Activated T-helper 1 cell treated with Interleukin-2 at 50 U/mL for 16 hours (primary cell): ENCODE results near the gene IFT172.
"Not testable (repeated sequence)": the region's sequence is repeated elsewhere in the genome, so short reads cannot be mapped to it uniquely, and the experiment has no call there.

Source experiments
- DNase-seq: peaks from one replicate; pipeline ENCODE4 v3.0.0-alpha.2; 2020; ENCODE audit warnings: low read depth

The IFT172 gene

GRCh38 chr2:27489498-27490397, at the start of gene IFT172:
IFT172 (minus strand) TSS chr2:27489743; CDS start chr2:27489653, 90 bp downstream.
- peak; percentile 97 for DNase-seq

GRCh38 chr2:27538839-27539450, 49.4 kb upstream of the IFT172 start:
- not testable (repeated sequence) for DNase-seq

DNA sequence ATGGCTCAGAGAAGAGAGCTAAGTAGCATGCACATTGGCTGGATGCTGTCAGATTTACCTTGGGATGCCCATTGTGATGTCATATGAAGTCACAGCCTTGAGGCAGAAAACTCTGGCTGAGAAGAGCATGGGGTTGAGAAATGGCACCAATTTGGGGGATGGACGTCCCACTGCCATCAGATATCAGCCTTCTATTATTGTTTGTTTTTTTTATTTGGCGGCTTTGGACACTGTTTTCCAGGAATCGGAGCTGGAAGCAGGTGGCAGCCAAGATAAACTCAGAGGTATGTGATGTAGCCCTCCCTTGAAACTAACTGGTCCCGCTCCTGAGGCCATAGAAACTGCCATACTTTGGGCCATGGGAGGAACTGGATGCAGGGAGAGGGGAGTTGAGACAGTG, 47.7 kb upstream of the IFT172 start:
- DNase-seq, result no peak

- DNase-seq, result no peak
Observed at GRCh38 chr2:27531983-27532382, 42.4 kb upstream of the IFT172 start.

DNA sequence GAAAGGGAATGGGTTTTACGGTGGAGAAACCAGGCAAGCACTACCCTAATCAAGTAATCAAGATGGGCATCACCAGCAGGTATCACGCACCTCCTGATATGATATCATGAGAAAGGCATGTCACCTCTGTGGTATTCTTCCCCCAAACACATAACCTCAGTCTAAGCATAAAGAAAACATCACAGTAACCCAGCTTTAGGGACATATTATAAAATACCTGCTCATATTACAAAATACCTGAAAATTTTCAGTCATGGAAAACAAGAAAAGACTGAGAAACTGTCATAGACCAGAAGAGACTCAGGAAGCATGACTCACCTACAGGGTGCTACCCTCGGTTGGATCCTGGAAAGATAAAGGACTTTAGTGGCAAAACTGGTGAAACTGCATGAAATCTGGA, 37.6 kb upstream of the IFT172 start:
- DNase-seq, result no peak

GRCh38 chr2:27522400-27522945, 32.9 kb upstream of the IFT172 start:
- no peak for DNase-seq

DNA sequence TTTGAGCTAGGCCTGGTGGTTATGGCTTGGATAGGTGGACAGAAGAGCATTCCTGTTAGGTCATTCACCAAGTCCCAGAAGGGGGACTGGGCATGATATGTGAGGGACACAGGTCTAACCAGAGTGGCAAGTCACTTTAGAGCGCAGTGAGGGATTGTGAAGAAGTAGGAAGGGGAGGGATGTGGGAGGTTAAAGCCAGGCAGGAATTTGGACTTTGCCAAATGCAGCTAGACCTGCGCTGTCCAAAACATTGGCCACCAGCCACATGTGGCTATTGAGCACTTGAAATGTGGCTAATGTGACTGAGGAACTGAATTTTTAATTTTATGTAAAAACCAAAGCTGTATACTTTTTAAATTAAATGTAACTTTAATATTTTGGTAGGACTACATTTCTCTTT, 30.8 kb upstream of the IFT172 start:
- DNase-seq, result no peak

DNA sequence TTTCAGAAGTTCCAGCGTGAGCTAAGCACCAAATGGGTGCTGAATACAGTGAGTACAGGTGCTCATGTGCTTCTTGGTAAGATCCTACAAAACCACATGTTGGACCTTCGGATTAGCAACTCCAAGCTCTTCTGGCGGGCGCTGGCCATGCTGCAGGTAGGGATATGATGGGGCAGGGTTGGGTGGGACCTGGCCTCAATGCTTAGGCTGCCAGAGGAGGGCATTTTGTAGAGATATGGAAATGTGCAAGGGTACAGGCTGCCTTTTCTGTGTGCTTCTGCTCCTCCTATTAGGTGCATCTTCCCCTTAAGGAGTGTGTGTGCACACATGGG, 29.2 kb upstream of the IFT172 start:
- no peak for DNase-seq

DNA sequence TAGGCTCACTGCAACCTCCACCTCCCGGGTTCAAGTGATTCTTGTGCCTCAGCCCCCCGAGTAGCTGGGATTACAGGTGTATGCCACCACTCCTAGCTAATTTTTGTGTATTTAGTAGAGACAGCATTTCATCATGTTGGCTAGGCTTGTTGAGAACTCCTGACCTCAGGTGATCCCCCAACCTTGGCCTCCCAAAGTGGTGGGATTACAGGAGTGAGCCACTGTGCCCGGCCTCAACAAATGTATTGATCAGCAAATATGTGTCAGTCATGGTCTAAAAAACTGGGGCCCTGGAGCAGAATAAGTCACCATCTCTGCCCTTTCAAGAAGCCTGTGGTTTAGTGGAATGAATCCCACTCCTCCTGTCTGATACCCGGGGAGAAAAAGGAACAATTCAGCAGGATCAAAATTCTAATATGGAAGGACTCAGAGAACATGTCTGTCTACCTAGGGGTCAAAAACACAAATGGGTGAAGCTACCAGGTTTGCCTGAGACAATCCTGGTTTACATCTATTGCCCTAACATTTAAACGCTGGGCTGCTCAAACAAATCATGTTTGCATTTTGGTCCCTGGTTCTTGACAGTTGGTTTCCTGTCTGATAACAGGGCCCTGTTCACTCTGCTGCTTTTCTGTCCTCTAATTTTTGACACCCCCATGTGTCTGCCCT, 28.7 kb upstream of the IFT172 start:
- DNase-seq, result no peak

- no peak for DNase-seq
Observed at GRCh38 chr2:27509326-27509725, 19.8 kb upstream of the IFT172 start.

GRCh38 chr2:27507293-27507692, 17.8 kb upstream of the IFT172 start:
- no peak for DNase-seq

DNA sequence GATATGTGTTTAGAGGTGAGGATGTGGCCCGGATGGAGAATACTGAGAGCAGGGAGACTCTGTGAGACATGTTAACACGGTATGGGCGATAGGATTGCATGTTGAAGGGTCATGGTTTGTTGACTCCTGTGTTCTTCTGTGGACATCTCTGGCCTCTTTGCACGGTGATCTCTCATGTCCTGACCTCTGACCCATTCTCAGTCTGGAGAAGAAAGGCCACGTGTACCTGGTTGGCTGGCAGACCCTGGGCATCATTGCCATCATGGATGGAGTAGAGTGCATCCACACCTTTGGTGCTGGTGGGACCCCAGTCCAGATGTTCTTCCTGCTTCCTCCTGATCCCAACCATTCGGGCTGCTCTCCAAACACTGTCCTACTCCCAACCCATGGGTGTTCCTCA, 17.0 kb upstream of the IFT172 start:
- DNase-seq, result no peak

DNA sequence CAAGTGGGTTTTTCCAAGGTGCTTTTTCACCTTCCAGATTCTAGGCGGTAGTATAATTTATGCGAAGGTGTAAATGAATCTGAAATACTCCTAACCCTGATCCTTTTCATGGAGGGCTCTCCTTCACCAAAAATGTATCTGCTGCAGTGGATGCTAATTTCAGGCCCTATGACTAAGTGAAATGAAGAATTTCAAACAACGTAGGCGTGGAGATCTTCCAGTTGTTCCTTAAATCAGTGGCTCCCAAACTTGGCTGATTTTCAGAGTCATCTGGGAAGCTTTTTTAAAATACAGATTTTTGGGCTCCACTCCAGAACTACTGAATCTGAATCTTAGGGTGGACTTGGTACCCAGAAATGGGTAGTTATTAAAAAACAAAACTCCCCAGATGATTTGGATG, 12.6 kb upstream of the IFT172 start:
- no peak for DNase-seq

DNA sequence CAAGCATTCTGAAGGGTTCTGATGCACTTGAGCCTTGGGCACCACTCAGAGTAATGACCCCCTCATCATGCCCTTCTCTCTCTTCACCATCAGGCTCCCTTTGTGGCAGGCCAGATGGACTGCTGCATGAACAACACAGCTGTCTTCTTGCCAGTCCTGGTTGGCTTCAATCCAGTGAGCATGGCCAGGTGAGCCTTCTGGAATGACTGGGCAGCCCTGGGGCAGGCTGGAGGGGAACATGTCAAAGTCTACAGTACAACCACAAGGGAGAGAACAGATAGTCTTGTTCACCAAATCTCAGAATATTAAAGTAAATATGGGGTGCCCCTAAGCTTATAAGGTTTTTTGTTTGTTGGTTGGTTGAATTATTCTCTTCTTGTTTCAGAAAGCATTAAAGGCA, 11.5 kb upstream of the IFT172 start:
- no peak for DNase-seq

- DNase-seq, result no peak
Observed at GRCh38 chr2:27498975-27499374, 9.4 kb upstream of the IFT172 start.

- DNase-seq, result no peak
Observed at GRCh38 chr2:27497288-27497627, 7.7 kb upstream of the IFT172 start.

GRCh38 chr2:27496357-27497287, 7.1 kb upstream of the IFT172 start, which contains the start of gene GCKR:
GCKR (plus strand) TSS chr2:27496839; CDS start chr2:27496905, 66 bp downstream.
- DNase-seq, result no peak

DNA sequence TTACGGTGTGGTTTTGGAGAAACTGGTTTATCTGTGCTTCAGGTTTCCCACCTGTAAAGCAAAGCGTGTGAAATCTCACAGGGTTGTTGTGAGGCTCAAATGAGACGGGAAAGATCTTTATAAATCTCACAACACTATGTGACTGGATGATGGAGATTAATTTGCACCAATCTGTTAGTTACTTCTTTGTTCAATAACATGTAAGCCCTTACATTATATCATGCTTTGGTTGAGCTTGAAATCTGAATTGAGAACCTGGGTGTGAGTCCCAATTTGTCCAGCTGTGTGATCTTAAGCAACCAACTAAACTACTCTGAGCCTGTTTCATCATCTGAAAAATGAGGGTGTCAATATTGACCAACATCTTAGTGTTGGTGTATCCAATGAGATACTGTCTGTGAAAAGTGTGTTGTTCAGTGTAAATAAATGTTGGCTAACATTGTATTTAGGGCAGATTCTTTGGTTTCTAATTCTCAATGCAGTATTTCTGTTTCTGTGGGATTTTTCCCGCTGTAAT, 6.4 kb upstream of the IFT172 start:
- DNase-seq, result no peak

- no peak for DNase-seq
Observed at GRCh38 chr2:27494944-27495554, 5.5 kb upstream of the IFT172 start, which contains the start of gene FNDC4. FNDC4 (minus strand) TSS chr2:27495200; CDS start chr2:27494679, 521 bp downstream.

- DNase-seq, result no peak
Observed at GRCh38 chr2:27494284-27494943, 4.9 kb upstream of the IFT172 start.

DNA sequence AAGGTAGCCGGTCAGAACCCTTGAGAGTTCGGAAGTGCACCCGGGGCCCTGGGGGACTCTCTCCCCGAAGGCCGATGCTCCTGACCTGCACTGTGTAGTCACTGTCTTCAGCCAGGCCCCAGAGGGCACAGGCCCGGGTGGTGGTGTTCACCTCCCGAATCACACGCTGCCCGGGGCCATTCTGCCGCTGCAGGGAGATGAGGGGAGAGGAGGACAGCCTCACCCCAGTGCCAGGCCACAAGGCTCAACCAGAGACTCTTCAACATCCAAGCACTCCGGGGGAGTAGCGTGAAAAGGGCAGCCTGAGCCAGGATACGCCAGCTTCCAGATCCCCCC, 4.4 kb upstream of the IFT172 start:
- DNase-seq, result no peak
